Sigmoid colon (tissue), 7 donors: ENCODE results near the gene IGF2R. TPM values are rescaled to one million over a fixed set of nuclear protein-coding genes. Genes with fewer than 3 reads are reported as not detected.

Source experiments
- DNase-seq: peaks from one replicate; pipeline ENCODE4 v3.0.0-alpha.2; 2019
- H3K27ac ChIP-seq, 4 donors: fragments of 200-600 bp; sonication (generic); one replicate each; pipeline ENCODE4 v1.5.1; 2016 to 2019; ENCODE audit warnings: mild to moderate bottlenecking in 1 of 4
- H3K27me3 ChIP-seq, 3 donors: fragments of 200-600 bp; sonication (generic); one replicate each; pipeline ENCODE4 v1.5.1; 2019; ENCODE audit warnings: mild to moderate bottlenecking in 1 of 3
- H3K36me3 ChIP-seq, 4 donors: fragments of 200-600 bp; sonication (generic); one replicate each; pipeline ENCODE4 v1.5.1; 2016 to 2019
- H3K4me1 ChIP-seq, 4 donors: fragments of 200-600 bp; sonication (generic); one replicate each; pipeline ENCODE4 v1.5.1; 2017 to 2019
- H3K4me3 ChIP-seq, 4 donors: fragments of 200-600 bp; sonication (generic); one replicate each; pipeline ENCODE4 v1.5.1; 2017 to 2019; ENCODE audit warnings: mild to moderate bottlenecking in 2 of 4, moderate library complexity in 1 of 4
- H3K9me3 ChIP-seq, 4 donors: fragments of 200-600 bp in 3 of 4; sonication (generic) in 3 of 4; one replicate each; pipeline versions ENCODE4 v1.5.1 to v1.6.1; 2013 to 2019
- EP300 ChIP-seq, 4 donors: sonication (generic); formaldehyde crosslinking; IDR thresholded peaks; one replicate each; pipeline ENCODE4 v1.6.1; 2017; ENCODE audit warnings: antibody characterized with exemption in 4 of 4
- POLR2A ChIP-seq, 2 donors: fragments of 450-650 bp; IDR thresholded peaks; one replicate each; pipeline ENCODE4 v1.6.1; 2016; ENCODE audit warnings: antibody characterized with exemption in 2 of 2, mild to moderate bottlenecking in 2 of 2, moderate library complexity in 2 of 2
- POLR2AphosphoS5 ChIP-seq, 4 donors: sonication (generic); formaldehyde crosslinking; IDR thresholded peaks; one replicate each; pipeline ENCODE4 v1.6.1; 2017; ENCODE audit warnings: antibody characterized with exemption in 4 of 4
- WGBS, 2 donors: extraction: QIAGEN DNeasy Blood & Tissue Kit; methylation state at CpG; one replicate each; pipeline ENCODE4 v1.1.7; 2013; 5-methylcytosine and 5-hydroxymethylcytosine counted together
- intact Hi-C: fragments of 100-400 bp; cut with DNase I; formaldehyde crosslinking; loops from one replicate; pipeline ENCODE4 v1.15.1; 2023
- polyA plus RNA-seq, 3 donors: library from polyadenylated mRNA; stranded (reverse); fragments of 200-250 nt; gene quantifications; one replicate each; pipeline ENCODE4 v1.2.3, GENCODE V29; 2013
- total RNA-seq, 4 donors: library from RNA; depleted of rRNA; stranded (reverse); fragments of >200 nt; gene quantifications; one replicate each; pipeline ENCODE4 v1.1.0, GENCODE V29; 2016
- TF ChIP-seq, protein P1 (sequence below), 4 experiments: fragments of 450-650 bp in 3 of 4; fragments of 200-600 bp in 1 of 4; IDR thresholded peaks; one replicate each; pipeline ENCODE4 v1.5.1; 2016 to 2019; ENCODE audit warnings: antibody characterized with exemption in 4 of 4, mild to moderate bottlenecking in 3 of 4, moderate library complexity in 2 of 4
- donor health status: healthy with polysubstance abuse.
- donor health status: Bipolar disorder and iron deficiency.
- donor health status: healthy.

Gene IGF2R
- total and polyA plus RNA-seq, 7 donors = 3.6 to 80.9 (median 41.3) TPM

DNA sequence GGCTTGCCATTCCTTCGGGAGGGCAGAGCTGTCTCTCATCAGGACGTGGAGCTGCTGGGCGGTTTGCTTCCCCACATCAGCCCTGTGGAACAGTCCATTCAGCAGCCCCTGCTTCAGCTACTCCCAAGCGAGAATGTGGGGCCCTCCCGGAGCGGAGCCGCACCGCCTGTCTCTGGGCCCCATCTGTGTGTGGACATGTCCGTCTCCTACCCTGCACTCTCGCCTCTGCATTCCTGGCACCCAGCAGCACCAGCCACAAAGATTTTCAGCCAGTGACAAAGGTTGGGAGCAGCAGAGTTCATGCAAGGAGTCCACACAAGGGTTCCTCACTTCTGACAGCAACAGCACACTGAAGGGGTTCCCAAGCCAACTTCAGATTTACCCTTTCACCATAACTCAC is 123.7 kb downstream of the IGF2R start:
- H3K36me3 ChIP-seq = peaks cover 22 to 85% (median 41%) of the 10 kb centered on the region in 4 donors
- intact Hi-C loops = no loop called here

DNA sequence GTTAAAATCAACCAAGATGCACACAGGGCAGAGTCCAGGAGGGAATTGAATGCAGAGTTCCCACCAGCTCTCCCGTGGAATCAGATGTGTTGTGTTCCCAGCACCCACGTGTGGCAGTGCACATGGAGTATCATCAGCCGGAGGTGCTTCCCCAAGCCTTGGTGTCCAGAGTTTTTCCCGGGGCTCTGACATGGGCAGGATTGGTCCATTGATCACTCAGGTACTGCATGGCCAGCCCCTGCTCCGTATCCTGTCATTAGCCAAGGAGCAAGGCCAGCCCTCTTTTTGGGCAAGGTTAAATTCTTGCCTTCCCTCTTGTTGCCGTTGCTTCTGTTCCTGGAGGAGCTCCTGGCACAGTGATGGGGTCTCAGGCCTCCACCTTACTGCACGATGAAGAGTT is 124.2 kb downstream of the IGF2R start:
- WGBS, 2 donors = 74 to 93% methylated on average over 7 of the region's 7 CpGs
- Histone ChIP-seq H3K27ac (no peak overlapping the region), H3K4me1 (peaks cover 0 to 19% (median 10%) of the 10 kb centered on the region in 4 donors), H3K4me3 (no peak overlapping the region), H3K36me3 (peaks cover 22 to 89% (median 43%) of the 10 kb centered on the region in 4 donors), H3K9me3 (no peaks in the 10 kb centered on the region), H3K27me3 (no peaks in the 10 kb centered on the region)
- TF ChIP-seq POLR2A (IDR thresholded peaks at IDR 0.05) = no peak
- no peak for TF ChIP-seq EP300 (IDR thresholded peaks at IDR 0.05)
- TF ChIP-seq POLR2AphosphoS5 (IDR thresholded peaks at IDR 0.05) = no peak
- TF ChIP-seq, protein P1, sequence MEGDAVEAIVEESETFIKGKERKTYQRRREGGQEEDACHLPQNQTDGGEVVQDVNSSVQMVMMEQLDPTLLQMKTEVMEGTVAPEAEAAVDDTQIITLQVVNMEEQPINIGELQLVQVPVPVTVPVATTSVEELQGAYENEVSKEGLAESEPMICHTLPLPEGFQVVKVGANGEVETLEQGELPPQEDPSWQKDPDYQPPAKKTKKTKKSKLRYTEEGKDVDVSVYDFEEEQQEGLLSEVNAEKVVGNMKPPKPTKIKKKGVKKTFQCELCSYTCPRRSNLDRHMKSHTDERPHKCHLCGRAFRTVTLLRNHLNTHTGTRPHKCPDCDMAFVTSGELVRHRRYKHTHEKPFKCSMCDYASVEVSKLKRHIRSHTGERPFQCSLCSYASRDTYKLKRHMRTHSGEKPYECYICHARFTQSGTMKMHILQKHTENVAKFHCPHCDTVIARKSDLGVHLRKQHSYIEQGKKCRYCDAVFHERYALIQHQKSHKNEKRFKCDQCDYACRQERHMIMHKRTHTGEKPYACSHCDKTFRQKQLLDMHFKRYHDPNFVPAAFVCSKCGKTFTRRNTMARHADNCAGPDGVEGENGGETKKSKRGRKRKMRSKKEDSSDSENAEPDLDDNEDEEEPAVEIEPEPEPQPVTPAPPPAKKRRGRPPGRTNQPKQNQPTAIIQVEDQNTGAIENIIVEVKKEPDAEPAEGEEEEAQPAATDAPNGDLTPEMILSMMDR (IDR thresholded peaks at IDR 0.05) = no peak
- DNase-seq = no peak
- intact Hi-C loops = no loop called here

More for the DNA sequence above, 123.7 kb downstream of the IGF2R start:
- Histone ChIP-seq H3K27me3 (no peaks in the 10 kb centered on the region), H3K27ac (no peak overlapping the region), H3K4me3 (no peak overlapping the region), H3K4me1 (peaks cover 0 to 21% (median 12%) of the 10 kb centered on the region in 4 donors), H3K9me3 (no peaks in the 10 kb centered on the region)
- DNase-seq = no peak
- WGBS, 2 donors = 87 to 91% methylated on average over 10 of the region's 10 CpGs
- no peak for TF ChIP-seq POLR2A (IDR thresholded peaks at IDR 0.05)
- TF ChIP-seq, protein P1 (IDR thresholded peaks at IDR 0.05) = no peak
- TF ChIP-seq EP300 (IDR thresholded peaks at IDR 0.05) = no peak
- TF ChIP-seq POLR2AphosphoS5 (IDR thresholded peaks at IDR 0.05) = no peak

DNA sequence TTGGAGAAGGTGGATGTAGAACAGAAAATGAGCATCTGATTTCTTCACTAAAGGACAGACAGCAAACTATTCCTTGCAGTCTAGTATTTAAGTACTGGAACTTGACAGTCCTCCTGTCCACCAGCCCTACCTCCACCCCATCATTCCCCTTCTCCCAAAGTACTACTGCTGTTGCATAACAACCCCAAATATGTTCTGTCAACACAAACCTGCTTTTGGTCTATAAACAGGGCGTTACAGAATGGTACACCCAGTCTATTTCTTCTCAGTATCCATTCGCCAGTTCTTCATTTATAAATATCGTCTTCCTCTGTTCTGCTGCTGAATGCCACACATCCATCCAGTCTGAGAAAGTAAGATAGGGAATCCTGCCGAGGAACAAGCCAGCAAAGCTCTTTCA is 125.1 kb downstream of the IGF2R start:
- Histone ChIP-seq H3K9me3 (no peaks in the 10 kb centered on the region), H3K4me3 (no peak overlapping the region), H3K36me3 (peaks cover 22 to 92% (median 42%) of the 10 kb centered on the region in 4 donors), H3K27me3 (no peaks in the 10 kb centered on the region), H3K27ac (no peak overlapping the region), H3K4me1 (peaks cover 0 to 10% (median 5%) of the 10 kb centered on the region in 4 donors)
- TF ChIP-seq, protein P1 (IDR thresholded peaks at IDR 0.05) = no peak
- whole genome bisulfite sequencing, 2 donors = 76 to 92% methylated on average over 4 of the region's 4 CpGs
- no peak for DNase-seq
- intact Hi-C loops = no loop called here

DNA sequence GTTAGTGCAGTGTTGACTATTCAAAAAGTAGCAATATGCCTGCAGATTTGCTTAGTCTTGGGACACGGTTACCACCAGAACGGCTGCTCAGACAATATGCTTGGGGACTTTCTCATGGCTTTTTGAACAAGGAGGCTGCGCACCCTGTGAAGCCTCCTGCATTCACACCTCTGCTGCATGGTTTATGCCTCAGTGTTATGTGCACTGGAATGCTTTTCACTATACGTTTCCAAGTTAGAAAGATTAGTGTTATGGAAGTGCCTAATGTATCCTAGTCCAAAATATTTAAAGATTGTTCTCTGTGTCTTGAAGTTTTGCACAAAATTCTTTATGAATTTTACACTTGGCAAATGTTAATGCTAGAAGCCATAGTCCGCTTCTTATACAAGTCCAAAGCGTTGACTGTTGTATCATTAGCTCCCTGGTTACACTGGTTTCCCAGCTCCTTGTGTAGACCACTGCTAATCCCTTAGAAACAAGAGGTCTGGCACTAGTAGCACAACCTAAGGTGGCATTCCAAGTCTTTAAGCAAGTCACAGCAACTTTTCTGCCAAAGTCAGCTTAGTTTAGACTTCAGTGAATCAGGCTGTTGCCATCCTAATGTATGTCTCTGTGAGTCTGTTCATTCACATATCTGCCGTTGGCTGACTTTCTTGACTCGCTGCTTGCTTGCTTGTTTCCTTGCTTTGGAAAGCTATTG is 126.4 kb downstream of the IGF2R start:
- Histone ChIP-seq H3K27ac (no peak overlapping the region), H3K27me3 (no peaks in the 10 kb centered on the region), H3K4me1 (no peaks in the 10 kb centered on the region), H3K36me3 (peaks cover 21 to 79% (median 36%) of the 10 kb centered on the region in 4 donors), H3K9me3 (no peaks in the 10 kb centered on the region), H3K4me3 (no peak overlapping the region)
- intact Hi-C loops = no loop called here
- DNase-seq = no peak
- WGBS, 2 donors = 96% methylated on average over 8 of the region's 8 CpGs
- TF ChIP-seq POLR2AphosphoS5 (IDR thresholded peaks at IDR 0.05) = no peak
- TF ChIP-seq EP300 (IDR thresholded peaks at IDR 0.05) = no peak
- TF ChIP-seq, protein P1 (IDR thresholded peaks at IDR 0.05) = no peak
- no peak for TF ChIP-seq POLR2A (IDR thresholded peaks at IDR 0.05)
